ENCODE data around the gene USB1.

USB1 gene, protein sequence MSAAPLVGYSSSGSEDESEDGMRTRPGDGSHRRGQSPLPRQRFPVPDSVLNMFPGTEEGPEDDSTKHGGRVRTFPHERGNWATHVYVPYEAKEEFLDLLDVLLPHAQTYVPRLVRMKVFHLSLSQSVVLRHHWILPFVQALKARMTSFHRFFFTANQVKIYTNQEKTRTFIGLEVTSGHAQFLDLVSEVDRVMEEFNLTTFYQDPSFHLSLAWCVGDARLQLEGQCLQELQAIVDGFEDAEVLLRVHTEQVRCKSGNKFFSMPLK

GRCh38 chr16:58000706-58001676 lies at the start of gene USB1:
Gene USB1, plus strand, starts transcription at chr16:58001407. Its CDS starts 77 bp downstream, at chr16:58001484.
- DNase-seq (ENCODE audit: low read depth in 2 of 3, low spot score in 2 of 3), result peak; percentile 63 to 77 (median 74)

- DNase-seq (ENCODE audit: low read depth in 2 of 3, low spot score in 2 of 3), result no peak
These were observed 48.3 kb upstream of the USB1 start for GRCh38 chr16:57952909-57953308.

DNA sequence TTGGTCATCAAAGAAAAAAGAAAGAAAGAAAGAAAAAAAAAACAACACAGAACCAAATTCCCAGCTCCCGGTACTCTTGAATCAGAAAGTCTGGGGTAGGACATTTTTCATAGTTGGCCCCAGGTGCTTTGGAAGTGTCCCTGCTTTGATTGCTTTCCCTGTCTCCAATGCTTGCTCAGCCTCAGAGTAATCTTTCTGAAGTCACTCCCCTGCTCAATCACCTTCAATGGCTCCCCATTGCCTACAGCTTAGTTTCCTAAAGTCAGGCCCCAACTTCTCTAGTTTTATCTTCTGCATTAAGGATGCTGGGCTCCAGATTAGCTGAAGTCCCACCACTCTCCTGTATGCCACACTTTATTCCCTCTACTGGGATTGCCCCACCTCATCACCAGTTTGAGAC lies 47.4 kb upstream of the USB1 start:
- no peak for DNase-seq (ENCODE audit: low read depth in 2 of 3, low spot score in 2 of 3)

- no peak for DNase-seq (ENCODE audit: low read depth in 2 of 3, low spot score in 2 of 3)
These were observed 45.5 kb upstream of the USB1 start for GRCh38 chr16:57955572-57956188.

DNA sequence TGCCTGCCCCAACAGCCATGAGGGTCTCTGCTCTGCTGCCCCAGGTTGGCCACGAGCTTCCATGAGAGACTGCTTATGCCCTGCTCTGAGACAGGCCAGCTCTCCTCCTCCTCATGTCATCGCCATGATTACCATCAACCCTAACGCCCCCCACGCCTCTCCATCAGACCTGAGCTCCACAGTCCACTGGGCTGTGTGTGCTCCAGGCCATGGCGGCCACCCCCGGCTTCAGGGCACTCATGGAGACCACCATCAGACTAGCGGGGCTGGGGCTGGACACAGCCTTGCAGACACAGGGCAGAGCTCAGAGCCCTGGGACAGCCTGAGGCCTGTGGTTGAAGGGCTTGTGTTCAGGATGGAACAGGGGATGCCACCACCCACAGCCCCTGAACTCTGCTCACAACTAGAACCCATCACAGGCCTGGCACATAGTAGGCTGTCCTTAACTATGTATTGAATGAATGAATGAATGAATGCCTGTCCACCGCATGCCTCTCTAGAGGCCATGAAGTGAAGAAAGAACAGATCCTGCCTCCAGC lies 44.9 kb upstream of the USB1 start:
- DNase-seq (ENCODE audit: low read depth in 2 of 3, low spot score in 2 of 3), result no peak

- DNase-seq (ENCODE audit: low read depth in 2 of 3, low spot score in 2 of 3), result no peak
These were observed 44.1 kb upstream of the USB1 start for GRCh38 chr16:57956924-57957672.

DNA sequence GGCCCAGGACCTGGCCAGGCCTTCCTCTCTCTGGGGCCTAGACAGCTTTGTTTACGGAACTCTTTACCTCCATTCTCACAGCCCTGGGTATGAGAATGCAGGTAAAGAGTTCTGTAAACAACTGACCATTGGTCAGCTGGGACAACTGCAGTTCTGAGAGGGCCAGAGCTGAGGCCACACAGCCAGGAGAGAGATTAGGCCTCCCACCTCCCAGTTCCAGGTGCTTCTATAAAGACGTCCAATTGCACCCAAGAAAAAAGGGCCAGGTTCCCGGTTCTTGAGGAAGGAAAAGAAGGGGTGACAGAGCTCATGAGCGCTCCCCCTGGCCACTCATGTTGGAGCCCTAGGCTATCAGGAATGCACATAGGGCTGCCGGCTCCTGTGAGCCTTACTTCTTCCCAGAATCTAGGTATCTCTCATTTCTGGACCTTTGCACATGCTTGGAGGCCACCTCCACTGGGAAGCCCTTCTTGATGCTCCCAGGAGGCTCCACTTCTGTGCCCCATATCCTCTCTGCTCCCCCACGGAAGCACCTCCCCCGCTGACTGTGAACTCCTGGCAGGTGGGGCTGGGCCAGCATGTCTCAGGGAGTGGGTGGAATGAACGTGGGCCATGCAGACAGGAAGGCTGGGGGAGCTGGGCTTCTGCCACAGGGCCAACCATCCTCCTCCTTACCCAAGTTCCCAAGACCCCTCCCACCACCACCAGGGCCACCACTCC lies 43.4 kb upstream of the USB1 start:
- DNase-seq (ENCODE audit: low read depth in 2 of 3, low spot score in 2 of 3), result no peak

- no peak for DNase-seq (ENCODE audit: low read depth in 2 of 3, low spot score in 2 of 3)
These were observed 42.7 kb upstream of the USB1 start for GRCh38 chr16:57958544-57958943.

- no peak for DNase-seq (ENCODE audit: low read depth in 2 of 3, low spot score in 2 of 3)
These were observed 42.1 kb upstream of the USB1 start for GRCh38 chr16:57959121-57959520.

- no peak for DNase-seq (ENCODE audit: low read depth in 2 of 3, low spot score in 2 of 3)
These were observed 41.4 kb upstream of the USB1 start for GRCh38 chr16:57959804-57960203.

GRCh38 chr16:57960310-57960709 lies 40.9 kb upstream of the USB1 start:
- no peak for DNase-seq (ENCODE audit: low read depth in 2 of 3, low spot score in 2 of 3)

- DNase-seq (ENCODE audit: low read depth in 2 of 3, low spot score in 2 of 3), result no peak
These were observed 40.3 kb upstream of the USB1 start for GRCh38 chr16:57960826-57961472.

DNA sequence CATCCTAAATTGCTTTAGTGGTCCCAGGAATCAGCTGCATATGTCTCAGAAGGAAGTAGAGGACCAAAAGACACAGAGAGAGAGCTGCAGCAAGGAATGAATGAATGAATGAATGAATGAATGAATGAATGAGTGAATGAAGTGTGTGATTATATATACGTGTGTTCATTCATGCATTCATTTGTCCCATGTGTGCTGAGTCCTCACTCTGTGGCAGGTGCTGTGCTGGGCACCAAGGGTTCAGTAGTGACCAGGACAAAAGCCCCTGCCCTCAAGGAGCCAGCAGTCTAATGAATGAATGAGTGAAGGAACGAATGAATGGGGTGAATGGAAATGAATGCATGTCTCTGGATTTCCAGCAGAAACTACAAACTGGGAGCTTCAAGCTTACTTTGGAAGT lies 39.7 kb upstream of the USB1 start:
- DNase-seq (ENCODE audit: low read depth in 2 of 3, low spot score in 2 of 3), result no peak

DNA sequence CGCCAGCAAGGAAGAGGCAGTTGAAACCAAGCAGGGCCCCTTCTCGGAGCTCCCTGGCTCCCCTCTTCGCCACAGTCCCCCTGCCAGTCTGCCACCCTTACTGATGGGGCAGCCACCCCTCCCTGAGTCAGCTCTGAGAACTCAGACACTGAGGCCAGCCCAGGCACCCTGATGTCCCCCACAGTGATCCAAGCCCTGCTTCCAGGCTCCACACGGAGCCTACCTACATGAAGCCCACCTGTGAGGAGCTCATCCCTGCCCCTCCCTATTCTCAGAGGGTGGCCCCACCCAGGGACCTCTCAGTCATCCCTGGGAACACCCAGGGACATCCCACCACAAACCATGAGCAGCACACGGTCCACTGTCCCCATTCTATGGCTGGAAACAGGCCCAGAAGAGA lies 39.2 kb upstream of the USB1 start:
- DNase-seq (ENCODE audit: low read depth in 2 of 3, low spot score in 2 of 3), result no peak

GRCh38 chr16:57962756-57963155 lies 38.5 kb upstream of the USB1 start:
- DNase-seq (ENCODE audit: low read depth in 2 of 3, low spot score in 2 of 3), result no peak

DNA sequence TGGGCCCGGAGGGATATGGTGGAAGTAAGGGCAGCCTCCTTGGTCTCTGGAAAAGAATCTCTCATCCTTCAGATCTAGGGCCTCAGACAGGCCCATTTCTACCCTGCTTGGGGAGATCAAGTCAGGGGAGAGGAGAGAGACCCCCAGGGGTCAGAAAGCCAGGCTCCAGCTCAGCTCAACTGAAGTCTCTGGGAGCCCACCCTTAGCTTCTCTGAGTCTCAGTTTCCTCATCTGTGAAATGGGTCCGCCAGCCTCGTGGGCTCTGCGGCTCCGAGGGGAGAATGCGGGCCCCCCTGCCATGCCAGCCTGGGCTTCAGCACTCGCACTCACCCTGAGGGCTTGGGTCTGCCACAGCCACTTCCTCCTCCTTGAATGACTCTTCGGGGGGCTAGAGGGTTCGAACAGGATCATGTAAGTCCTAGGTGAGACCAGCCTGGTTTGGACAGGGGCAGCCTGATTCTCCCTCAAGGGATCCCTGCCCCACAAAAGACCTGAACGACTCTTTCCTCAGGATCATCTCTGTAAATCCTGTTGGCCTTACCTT lies 37.0 kb upstream of the USB1 start:
- no peak for DNase-seq (ENCODE audit: low read depth in 2 of 3, low spot score in 2 of 3)

DNA sequence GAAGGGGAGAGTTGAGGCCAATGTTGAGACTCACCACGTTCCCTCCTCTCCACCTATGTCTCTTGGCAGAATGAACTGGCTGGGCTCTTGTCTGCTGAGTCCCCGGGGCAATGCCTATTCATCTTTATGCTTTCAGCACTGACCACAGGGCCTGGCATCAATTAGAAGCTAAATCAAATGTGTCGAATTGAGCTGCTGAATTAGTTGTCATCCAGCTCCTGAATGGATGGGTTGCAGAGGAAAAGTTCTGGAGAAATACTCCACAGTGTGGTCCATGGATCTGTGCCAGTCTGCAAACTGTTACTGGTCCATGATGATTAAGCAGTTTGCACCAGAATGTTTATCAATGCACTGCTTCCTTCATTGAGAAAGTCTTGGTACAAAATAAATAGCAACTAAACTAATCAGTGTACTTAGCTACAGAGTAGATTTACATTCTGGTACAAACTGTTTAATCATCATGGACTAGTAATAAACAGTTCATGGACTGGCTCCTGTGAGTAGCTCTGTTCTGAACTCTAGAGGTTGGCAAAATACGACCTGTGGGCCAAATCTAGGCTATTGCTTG lies 34.9 kb upstream of the USB1 start:
- no peak for DNase-seq (ENCODE audit: low read depth in 2 of 3, low spot score in 2 of 3)

- DNase-seq (ENCODE audit: low read depth in 2 of 3, low spot score in 2 of 3), result no peak
These were observed 34.2 kb upstream of the USB1 start for GRCh38 chr16:57966986-57967385.

GRCh38 chr16:57967916-57968315 lies 33.3 kb upstream of the USB1 start:
- DNase-seq (ENCODE audit: low read depth in 2 of 3, low spot score in 2 of 3), result no peak

Data from activated CD8-positive, alpha-beta memory T cell treated with anti-CD3 and anti-CD28 coated beads for 48 hours (primary cell).